K562 (cell line): Measurements from ENCODE around the gene SON. TPM values are rescaled to one million over a fixed set of nuclear protein-coding genes. Genes with fewer than 3 reads are reported as not detected.

ENCODE experiments used
- CTBP1 ChIP-seq: fragments of 450-650 bp; IDR thresholded peaks from 2 replicates; pipeline ENCODE4 v1.6.1; 2016; ENCODE audit warnings: borderline replicate concordance
- DDX20 ChIP-seq: fragments of 450-650 bp; IDR thresholded peaks from 2 replicates; pipeline ENCODE4 v1.6.1; 2016; ENCODE audit warnings: missing genetic modification characterization, low read depth, mild to moderate bottlenecking, missing compliant biosample characterization, moderate library complexity
- ESRRB ChIP-seq: fragments of 250-450 bp; sonication (Bioruptor Pico); IDR thresholded peaks from 2 replicates; pipeline ENCODE4 v1.5.0; 2020; ENCODE audit warnings: mild to moderate bottlenecking, moderate library complexity, borderline replicate concordance
- FOXJ2 ChIP-seq: fragments of 200-800 bp; sonication (Bioruptor generic); IDR thresholded peaks from 2 replicates; pipeline ENCODE4 v1.6.1; 2016; ENCODE audit warnings: missing genetic modification characterization, missing compliant biosample characterization
- HDAC8 ChIP-seq: fragments of 450-650 bp; IDR thresholded peaks from 2 replicates; pipeline ENCODE4 v1.6.1; 2016; ENCODE audit warnings: mild to moderate bottlenecking, missing genetic modification characterization, moderate library complexity, missing compliant biosample characterization
- HDGF ChIP-seq: fragments of 450-650 bp; IDR thresholded peaks from 2 replicates; pipeline ENCODE4 v1.6.1; 2016
- JUNB ChIP-seq: fragments of 450-650 bp; formaldehyde crosslinking; conservative IDR thresholded peaks from 2 replicates; pipeline ENCODE4 v1.4.0; 2020; ENCODE audit warnings: mild to moderate bottlenecking
- MAZ ChIP-seq, 2 experiments: fragments of 450-650 bp in 1 of 2; sonication (generic) in 1 of 2; formaldehyde crosslinking; IDR thresholded peaks in 1 of 2; conservative IDR thresholded peaks in 1 of 2; 2 replicates each; pipeline versions ENCODE4 v1.4.0 to v1.5.0; 2020; ENCODE audit warnings: mild to moderate bottlenecking in 1 of 2, missing genetic modification reagents in 1 of 2
- NFRKB ChIP-seq: fragments of 450-650 bp; IDR thresholded peaks from 2 replicates; pipeline ENCODE4 v1.6.1; 2016; ENCODE audit warnings: low read depth
- NONO ChIP-seq, 2 experiments: fragments of 200-400 bp in 1 of 2; fragments of 450-650 bp in 1 of 2; formaldehyde crosslinking in 1 of 2; IDR thresholded peaks; 2 replicates each; pipeline ENCODE4 v1.6.1; 2017; ENCODE audit warnings: low read depth in 2 of 2, mild to moderate bottlenecking in 2 of 2, moderate library complexity in 2 of 2, low read length in 1 of 2
- RBM14 ChIP-seq: fragments of 200-400 bp; formaldehyde crosslinking; IDR thresholded peaks from 2 replicates; pipeline ENCODE4 v1.6.1; 2018; ENCODE audit warnings: low read depth, mild to moderate bottlenecking, low read length, moderate library complexity, borderline replicate concordance; ENCODE audit not compliant: insufficient read depth
- ZFP30 ChIP-seq: fragments of 250-450 bp; sonication (Bioruptor Pico); IDR thresholded peaks from 2 replicates; pipeline ENCODE4 v1.8.0; 2022; ENCODE audit warnings: moderate library complexity, mild to moderate bottlenecking, inconsistent platforms, borderline replicate concordance
- ZNF174 ChIP-seq: fragments of 250-450 bp; sonication (Bioruptor Pico); IDR thresholded peaks from 2 replicates; pipeline ENCODE4 v1.4.0; 2020; ENCODE audit warnings: mild to moderate bottlenecking
- ZNF263 ChIP-seq: sonication (generic); formaldehyde crosslinking; IDR thresholded peaks from 2 replicates; pipeline ENCODE4 v1.8.0; 2022; ENCODE audit warnings: mild to moderate bottlenecking, missing genetic modification reagents, borderline replicate concordance
- ZNF316 ChIP-seq: fragments of 450-650 bp; IDR thresholded peaks from 2 replicates; pipeline ENCODE4 v1.6.1; 2016
- ZNF324 ChIP-seq: fragments of 250-450 bp; sonication (Bioruptor Pico); IDR thresholded peaks from 2 replicates; pipeline ENCODE4 v1.4.0; 2020; ENCODE audit warnings: mild to moderate bottlenecking
- ZNF583 ChIP-seq: fragments of 250-450 bp; sonication (Bioruptor Pico); IDR thresholded peaks from 2 replicates; pipeline ENCODE4 v1.4.0; 2020
- polyA plus RNA-seq, 8 experiments: library from polyadenylated mRNA; depleted of rRNA in 4 of 8; stranded (reverse) in 5 of 8; unstranded in 3 of 8; fragments of >200 nt; fragmentation: Nextera tagmentation in 2 of 8; fragmentation: Illumina TruSeq in 1 of 8; extraction: Ambion mirVana in 2 of 8; extraction: Trizol in 1 of 8; gene quantifications; 2 replicates each; pipeline versions ENCODE4 v1.2.1 to v1.2.3, GENCODE V29; 2011 to 2014; ENCODE audit warnings: inconsistent platforms in 1 of 8, missing spikeins in 1 of 8
- total RNA-seq, 7 experiments: library from RNA; depleted of rRNA in 6 of 7; stranded (reverse); fragments of >200 nt in 6 of 7; fragmentation: Illumina TruSeq in 2 of 7; extraction: Trizol in 2 of 7; gene quantifications; 2 replicates each; pipeline versions ENCODE4 v1.2.1 to v1.2.3, GENCODE V29; 2011 to 2021; ENCODE audit warnings: low replicate concordance in 1 of 7
- TF ChIP-seq, protein P1 (sequence below): fragments of 450-650 bp; formaldehyde crosslinking; IDR thresholded peaks from 2 replicates; pipeline ENCODE4 v1.4.0; 2020; ENCODE audit warnings: mild to moderate bottlenecking, mixed read lengths
- TF ChIP-seq, protein P2 (sequence below): sonication (generic); formaldehyde crosslinking; IDR thresholded peaks from 2 replicates; pipeline ENCODE4 v1.8.1; 2022; ENCODE audit warnings: missing genetic modification reagents
- TF ChIP-seq, protein P3 (sequence below): fragments of 250-450 bp; sonication (Bioruptor Pico); IDR thresholded peaks from 2 replicates; pipeline ENCODE4 v1.8.0; 2021; ENCODE audit warnings: moderate library complexity, mild to moderate bottlenecking, inconsistent platforms
- TF ChIP-seq, protein P4 (sequence below): fragments of 250-450 bp; sonication (Bioruptor Pico); IDR thresholded peaks from 2 replicates; pipeline ENCODE4 v1.9.0; 2021; ENCODE audit warnings: mild to moderate bottlenecking

Gene SON
- total and polyA plus RNA-seq, 9 of the 15 experiments (the other 6 are each of a cell fraction or from before 2014, with no cell fraction given) = 105 to 742 (median 187) TPM

DNA sequence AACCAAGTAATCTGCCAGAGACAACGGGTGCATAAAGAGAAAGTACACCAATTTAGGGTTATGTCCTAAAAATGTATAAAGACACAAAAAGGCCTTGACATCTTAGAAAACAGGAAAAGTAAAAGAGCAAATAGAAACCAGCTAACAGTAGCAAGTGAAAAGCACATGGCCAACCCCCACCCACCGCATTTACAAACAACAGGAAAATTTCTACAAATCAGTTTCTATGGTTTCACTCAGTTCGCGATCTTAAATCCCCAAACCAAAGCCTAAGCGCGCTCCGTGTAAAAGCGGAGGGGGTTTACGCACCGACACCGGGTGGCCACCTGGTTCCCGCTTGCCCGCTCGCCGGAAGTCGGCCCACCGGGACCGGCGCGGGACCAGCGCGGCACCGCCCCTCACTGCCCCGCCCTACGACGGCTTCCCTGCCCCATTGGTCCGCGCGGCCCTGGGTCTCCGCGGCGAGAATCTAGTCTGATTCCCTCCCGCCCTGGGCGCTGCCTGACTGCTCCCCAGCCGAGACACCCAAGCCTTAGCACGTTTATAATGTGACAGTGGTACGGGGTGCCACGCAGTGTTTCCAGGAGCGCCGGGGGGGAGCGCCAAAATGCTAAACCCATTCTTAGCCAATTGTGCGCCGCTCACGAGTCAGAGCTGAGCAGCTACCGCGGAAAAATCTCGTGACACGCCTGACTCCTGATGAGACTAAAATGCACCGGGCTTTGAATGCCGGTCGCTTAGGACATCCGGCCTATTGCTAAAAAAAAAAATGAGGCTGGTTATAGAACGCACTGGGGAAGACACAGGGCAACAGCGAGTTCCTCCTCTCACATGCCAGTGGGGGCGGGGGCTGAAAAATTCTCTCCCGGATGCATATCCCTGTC is 840 bp upstream of the SON start, which contains the start of gene GART (continued):
- TF ChIP-seq, protein P1, sequence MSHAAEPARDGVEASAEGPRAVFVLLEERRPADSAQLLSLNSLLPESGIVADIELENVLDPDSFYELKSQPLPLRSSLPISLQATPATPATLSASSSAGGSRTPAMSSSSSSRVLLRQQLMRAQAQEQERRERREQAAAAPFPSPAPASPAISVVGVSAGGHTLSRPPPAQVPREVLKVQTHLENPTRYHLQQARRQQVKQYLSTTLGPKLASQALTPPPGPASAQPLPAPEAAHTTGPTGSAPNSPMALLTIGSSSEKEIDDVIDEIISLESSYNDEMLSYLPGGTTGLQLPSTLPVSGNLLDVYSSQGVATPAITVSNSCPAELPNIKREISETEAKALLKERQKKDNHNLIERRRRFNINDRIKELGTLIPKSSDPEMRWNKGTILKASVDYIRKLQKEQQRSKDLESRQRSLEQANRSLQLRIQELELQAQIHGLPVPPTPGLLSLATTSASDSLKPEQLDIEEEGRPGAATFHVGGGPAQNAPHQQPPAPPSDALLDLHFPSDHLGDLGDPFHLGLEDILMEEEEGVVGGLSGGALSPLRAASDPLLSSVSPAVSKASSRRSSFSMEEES (CRISPR knock-in tag) = peak; percentile 31; the same call in 1 of the 2 replicates
- TF ChIP-seq HDGF = no peak
- TF ChIP-seq FOXJ2 = no peak
- TF ChIP-seq ESRRB (CRISPR knock-in tag) = no peak
- no peak for TF ChIP-seq ZFP30 (CRISPR knock-in tag)
- TF ChIP-seq, protein P2, sequence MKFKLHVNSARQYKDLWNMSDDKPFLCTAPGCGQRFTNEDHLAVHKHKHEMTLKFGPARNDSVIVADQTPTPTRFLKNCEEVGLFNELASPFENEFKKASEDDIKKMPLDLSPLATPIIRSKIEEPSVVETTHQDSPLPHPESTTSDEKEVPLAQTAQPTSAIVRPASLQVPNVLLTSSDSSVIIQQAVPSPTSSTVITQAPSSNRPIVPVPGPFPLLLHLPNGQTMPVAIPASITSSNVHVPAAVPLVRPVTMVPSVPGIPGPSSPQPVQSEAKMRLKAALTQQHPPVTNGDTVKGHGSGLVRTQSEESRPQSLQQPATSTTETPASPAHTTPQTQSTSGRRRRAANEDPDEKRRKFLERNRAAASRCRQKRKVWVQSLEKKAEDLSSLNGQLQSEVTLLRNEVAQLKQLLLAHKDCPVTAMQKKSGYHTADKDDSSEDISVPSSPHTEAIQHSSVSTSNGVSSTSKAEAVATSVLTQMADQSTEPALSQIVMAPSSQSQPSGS (CRISPR knock-in tag) = no peak
- no peak for TF ChIP-seq ZNF174 (CRISPR knock-in tag)
- TF ChIP-seq NONO (IDR thresholded peaks at IDR 0.05; ENCODE audit: low read depth in 2 of 2, low read length in 1 of 2) = peak; percentile 59 to 65; a peak in 2 of 4 replicates
- TF ChIP-seq MAZ (CRISPR knock-in tag; conservative IDR thresholded peaks at IDR 0.05 in 1 of 2, IDR thresholded peaks at IDR 0.05 in 1 of 2) = peak; percentile 58 to 60; a peak in 3 of 4 replicates
- TF ChIP-seq DDX20 (tag) = no peak
- TF ChIP-seq, protein P3, sequence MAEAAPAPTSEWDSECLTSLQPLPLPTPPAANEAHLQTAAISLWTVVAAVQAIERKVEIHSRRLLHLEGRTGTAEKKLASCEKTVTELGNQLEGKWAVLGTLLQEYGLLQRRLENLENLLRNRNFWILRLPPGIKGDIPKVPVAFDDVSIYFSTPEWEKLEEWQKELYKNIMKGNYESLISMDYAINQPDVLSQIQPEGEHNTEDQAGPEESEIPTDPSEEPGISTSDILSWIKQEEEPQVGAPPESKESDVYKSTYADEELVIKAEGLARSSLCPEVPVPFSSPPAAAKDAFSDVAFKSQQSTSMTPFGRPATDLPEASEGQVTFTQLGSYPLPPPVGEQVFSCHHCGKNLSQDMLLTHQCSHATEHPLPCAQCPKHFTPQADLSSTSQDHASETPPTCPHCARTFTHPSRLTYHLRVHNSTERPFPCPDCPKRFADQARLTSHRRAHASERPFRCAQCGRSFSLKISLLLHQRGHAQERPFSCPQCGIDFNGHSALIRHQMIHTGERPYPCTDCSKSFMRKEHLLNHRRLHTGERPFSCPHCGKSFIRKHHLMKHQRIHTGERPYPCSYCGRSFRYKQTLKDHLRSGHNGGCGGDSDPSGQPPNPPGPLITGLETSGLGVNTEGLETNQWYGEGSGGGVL (CRISPR knock-in tag) = no peak
- TF ChIP-seq ZNF263 (CRISPR knock-in tag) = no peak
- peak; percentile 30; the same call in 1 of the 2 replicates for TF ChIP-seq ZNF316
- peak; percentile 66 for TF ChIP-seq CTBP1
- 0 out of 2 replicates have a peak, but pooled peaks have one; percentile 28 for TF ChIP-seq HDAC8 (tag)
- TF ChIP-seq JUNB (CRISPR knock-in tag) = no peak
- TF ChIP-seq, protein P4, sequence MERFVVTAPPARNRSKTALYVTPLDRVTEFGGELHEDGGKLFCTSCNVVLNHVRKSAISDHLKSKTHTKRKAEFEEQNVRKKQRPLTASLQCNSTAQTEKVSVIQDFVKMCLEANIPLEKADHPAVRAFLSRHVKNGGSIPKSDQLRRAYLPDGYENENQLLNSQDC (CRISPR knock-in tag) = no peak; the same call in 1 of the 2 replicates
- no peak for TF ChIP-seq RBM14
- no peak for TF ChIP-seq ZNF583
- no peak for TF ChIP-seq NFRKB
- 0 out of 2 replicates have a peak, but pooled peaks have one; percentile 36 for TF ChIP-seq ZNF324 (CRISPR knock-in tag)
